Activated CD4-positive, alpha-beta T cell treated with anti-CD3 and anti-CD28 coated beads, Interleukin-2, amount 50 U/mL, for 24 hours (primary cell): ENCODE results near the gene L3MBTL4.
"Not testable (repeated sequence)": the region's sequence is repeated elsewhere in the genome, so short reads cannot be mapped to it uniquely, and the experiment has no call there.

Experiments used
- DNase-seq, 2 donors: peaks; one replicate each; pipeline ENCODE4 v3.0.0-alpha.2; 2020; ENCODE audit warnings: low read depth in 1 of 2, low spot score in 1 of 2

The L3MBTL4 gene

GRCh38 chr18:6203791-6204190 is 210.9 kb downstream of the L3MBTL4 start:
- DNase-seq = no peak

- DNase-seq = no peak
Measured at GRCh38 chr18:6202861-6203260, 211.8 kb downstream of the L3MBTL4 start.

GRCh38 chr18:6200204-6200774 is 214.4 kb downstream of the L3MBTL4 start:
- DNase-seq = no peak

- no peak for DNase-seq
Measured at GRCh38 chr18:6199777-6200176, 214.9 kb downstream of the L3MBTL4 start.

GRCh38 chr18:6198585-6198984 is 216.1 kb downstream of the L3MBTL4 start:
- no peak for DNase-seq

- DNase-seq = no peak
Measured at GRCh38 chr18:6194640-6195039, 220.1 kb downstream of the L3MBTL4 start.

GRCh38 chr18:6185782-6186181 is 228.9 kb downstream of the L3MBTL4 start:
- DNase-seq = not testable (repeated sequence)

- DNase-seq = no peak
Measured at GRCh38 chr18:6174983-6175745, 239.5 kb downstream of the L3MBTL4 start.

GRCh38 chr18:6170604-6171003 is 244.1 kb downstream of the L3MBTL4 start:
- no peak for DNase-seq

GRCh38 chr18:6161549-6161948 is 253.2 kb downstream of the L3MBTL4 start:
- DNase-seq = no peak

- no peak for DNase-seq
Measured at GRCh38 chr18:6159426-6159825, 255.3 kb downstream of the L3MBTL4 start.

- DNase-seq = no peak
Measured at GRCh38 chr18:6158958-6159357, 255.8 kb downstream of the L3MBTL4 start.

GRCh38 chr18:6156446-6156845 is 258.3 kb downstream of the L3MBTL4 start:
- DNase-seq = no peak

- DNase-seq = no peak
Measured at GRCh38 chr18:6155707-6156106, 259.0 kb downstream of the L3MBTL4 start.

- no peak for DNase-seq
Measured at GRCh38 chr18:6150430-6150829, 264.3 kb downstream of the L3MBTL4 start.

GRCh38 chr18:6146307-6146661 is 268.4 kb downstream of the L3MBTL4 start:
- DNase-seq = no peak

- no peak for DNase-seq
Measured at GRCh38 chr18:6145645-6146306, 268.9 kb downstream of the L3MBTL4 start.

GRCh38 chr18:6139007-6139406 is 275.7 kb downstream of the L3MBTL4 start:
- DNase-seq = no peak

- not testable (repeated sequence) for DNase-seq
Measured at GRCh38 chr18:6135901-6136300, 278.8 kb downstream of the L3MBTL4 start.

GRCh38 chr18:6135029-6135428 is 279.7 kb downstream of the L3MBTL4 start:
- DNase-seq = not testable (repeated sequence)

GRCh38 chr18:6132751-6133368 is 281.9 kb downstream of the L3MBTL4 start:
- DNase-seq = no peak

- no peak for DNase-seq
Measured at GRCh38 chr18:6120820-6121279, 293.9 kb downstream of the L3MBTL4 start.
